GM18858 (cell line): ENCODE measurements around the gene HSP90AB1.

Experiments
- ATAC-seq: cut with Tn5 transposase; IDR thresholded peaks from one replicate; pipeline ENCODE4 v1.9.1; 2021; ENCODE audit not compliant: unreplicated experiment

The HSP90AB1 gene

DNA sequence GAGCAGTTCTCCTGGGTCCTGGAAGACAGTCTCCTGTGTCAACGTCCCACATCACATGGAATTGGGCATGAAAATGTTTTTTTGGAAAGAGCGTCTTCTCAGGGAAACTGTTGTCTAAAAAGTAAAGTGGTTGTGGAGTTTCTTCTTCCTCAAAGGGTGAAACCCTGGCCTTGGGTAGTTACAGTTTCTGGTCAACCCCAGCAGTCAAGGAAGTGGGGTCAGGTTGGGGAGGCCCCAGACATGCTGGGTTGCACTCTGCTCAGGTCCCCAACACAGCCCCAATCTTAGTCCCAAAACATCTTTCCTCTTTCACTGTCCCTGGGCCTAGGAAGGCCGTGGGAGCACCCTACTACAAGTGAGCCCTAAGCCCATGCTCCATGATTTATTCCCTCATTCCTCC lies 19.4 kb downstream of the HSP90AB1 start:
- peak; percentile 31 for ATAC-seq

DNA sequence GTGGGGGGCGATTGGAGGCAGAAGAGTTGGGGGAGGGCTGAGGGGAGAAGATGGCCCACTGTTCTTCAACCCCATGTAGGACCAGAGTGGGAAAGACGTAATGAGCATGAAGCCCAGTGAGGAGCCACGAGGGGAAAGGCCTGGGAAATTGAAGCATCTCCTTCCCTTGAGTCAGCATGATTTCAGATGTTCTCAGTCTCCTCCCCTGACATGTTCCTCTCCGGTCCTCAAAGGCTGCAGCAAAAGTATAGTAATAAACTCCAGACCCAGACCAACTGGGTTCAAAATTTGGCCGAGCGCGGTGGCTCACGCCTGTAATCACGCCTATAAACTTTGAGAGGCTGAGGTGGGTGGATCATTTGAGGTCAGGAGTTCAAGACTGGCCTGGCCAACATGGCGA lies 20.4 kb downstream of the HSP90AB1 start:
- ATAC-seq: no peak

DNA sequence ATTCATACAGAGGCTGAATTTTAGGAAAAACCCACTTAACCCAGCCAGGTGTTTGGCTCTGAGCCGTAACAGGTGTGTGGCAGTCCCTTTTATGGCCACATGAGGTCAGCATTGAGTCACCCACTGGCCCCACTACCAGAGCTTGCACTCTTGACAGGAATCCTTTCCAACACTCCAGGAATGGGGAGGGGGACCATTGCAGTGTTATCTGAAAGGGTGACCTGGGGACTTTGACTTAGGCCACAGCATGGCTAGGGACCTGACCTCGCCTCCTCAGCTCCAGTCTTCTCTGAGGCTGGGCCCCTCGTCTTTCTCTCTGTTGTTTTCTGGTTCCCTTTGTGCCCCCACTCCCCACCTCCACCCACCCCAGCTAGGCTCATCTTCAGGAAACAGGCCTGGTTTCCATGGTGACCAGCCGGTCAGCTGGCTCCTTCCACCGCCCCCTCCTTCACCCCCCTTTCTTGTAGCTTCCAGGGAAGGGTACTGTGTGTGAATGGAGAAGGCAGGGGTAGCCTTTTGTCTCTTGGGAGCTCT lies 21.3 kb downstream of the HSP90AB1 start:
- ATAC-seq: no peak

DNA sequence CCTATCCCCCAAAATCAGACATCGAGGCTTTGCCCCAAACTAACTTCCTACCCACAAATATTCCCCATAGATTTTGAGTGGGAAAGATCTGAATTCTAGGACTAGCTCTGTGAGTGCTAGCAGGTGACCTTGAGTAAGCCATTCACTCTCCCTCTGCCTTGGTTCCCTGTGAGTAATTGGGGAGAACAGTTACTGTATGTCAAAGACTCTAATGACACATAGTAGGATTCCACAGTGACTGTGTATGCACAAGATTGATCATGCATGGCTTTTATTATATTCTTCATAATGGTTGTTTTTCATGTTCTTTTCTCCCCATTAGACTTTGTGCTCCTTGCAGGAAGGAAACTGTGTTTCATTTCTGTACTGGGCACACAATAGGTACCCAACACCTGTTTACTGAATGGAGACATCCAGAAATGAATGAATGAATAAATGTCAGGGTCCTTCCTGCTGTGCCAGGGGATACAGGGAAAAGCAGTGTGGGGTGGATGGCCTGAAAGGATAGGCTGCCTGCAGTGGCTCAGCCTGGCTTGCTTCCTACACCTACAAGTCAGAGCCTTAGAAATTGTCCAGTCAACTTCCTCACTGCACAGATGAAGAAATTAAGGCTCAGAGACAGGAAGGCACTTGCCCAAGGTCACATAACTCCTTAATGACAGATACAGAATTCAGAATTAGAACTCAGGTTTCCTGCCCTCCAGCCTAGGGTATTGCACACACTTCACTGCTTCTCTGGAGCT lies 22.4 kb downstream of the HSP90AB1 start:
- ATAC-seq: no peak

DNA sequence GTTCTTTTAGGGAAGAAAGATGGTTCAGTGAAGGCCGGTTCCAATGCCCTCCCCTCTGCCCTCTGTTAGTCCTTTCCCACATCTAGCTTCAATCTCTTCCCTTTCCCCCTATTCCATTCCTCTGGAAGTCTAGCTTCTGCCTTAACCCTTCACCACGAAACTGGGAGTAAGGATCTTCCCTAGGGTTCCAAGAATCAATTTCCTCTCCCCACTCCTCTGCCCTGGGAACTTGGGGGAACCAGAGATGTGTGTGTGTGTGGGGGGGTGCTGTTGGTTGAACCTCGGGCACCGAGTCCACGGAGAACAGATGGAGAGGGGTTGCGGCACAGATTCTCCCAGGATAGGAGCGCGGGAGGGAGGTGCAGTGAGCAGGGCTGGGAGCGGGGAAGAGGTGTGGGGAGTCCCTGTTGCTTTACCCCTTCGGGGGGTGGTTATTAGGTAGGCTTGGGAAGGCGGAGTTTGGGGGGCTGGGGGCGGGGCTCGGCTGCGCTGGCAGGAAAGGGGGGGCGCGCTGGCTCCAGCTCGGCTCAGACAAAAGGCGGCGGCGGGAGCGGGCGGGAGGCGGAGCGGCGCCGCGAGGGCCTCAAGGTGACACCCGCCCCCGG lies 23.1 kb downstream of the HSP90AB1 start, which contains the start of gene TMEM151B:
TSS of gene TMEM151B (plus strand) at position 530 of the 605 bp plus-strand sequence. CDS start 293 bp downstream, outside the sequence.
- no peak for ATAC-seq

- no peak for ATAC-seq
Measured at GRCh38 chr6:44270526-44271405, 23.9 kb downstream of the HSP90AB1 start.

DNA sequence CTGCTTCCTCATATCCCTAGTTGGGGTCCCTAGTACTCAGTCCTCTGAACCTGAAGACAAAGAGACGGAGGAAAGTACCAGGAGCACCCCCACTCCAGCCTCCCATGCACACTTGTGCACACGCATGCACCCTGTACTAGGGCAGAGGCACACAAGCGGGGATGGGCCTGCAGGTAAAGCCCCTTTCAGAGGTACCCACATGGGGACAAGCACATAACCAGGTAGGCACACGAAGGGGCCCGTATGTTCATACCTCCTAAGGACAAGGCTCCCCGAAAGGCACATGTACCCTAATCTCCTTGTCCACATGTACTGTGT lies 24.5 kb downstream of the HSP90AB1 start:
- no peak for ATAC-seq

GRCh38 chr6:44271914-44272313 lies 25.0 kb downstream of the HSP90AB1 start:
- no peak for ATAC-seq

DNA sequence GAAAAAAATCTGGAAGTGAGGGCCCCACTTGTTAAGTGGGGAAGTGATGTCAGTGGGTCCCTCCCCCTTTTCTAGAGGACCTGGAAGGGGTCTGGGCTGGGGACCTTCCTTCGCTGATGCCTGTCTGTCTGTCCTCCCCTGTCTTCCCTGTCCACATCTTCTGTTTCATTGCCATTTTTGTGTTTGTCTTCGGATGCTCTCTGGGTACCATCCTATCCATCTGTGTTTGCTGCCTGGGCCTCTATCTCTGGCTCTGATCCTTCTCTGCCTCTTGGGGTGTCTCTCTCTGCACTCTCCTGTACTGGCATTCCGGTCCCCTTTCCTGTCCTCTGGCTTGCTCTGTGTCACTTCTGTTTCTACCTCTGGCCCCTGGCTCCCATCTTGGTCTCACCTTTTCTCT lies 25.6 kb downstream of the HSP90AB1 start:
- ATAC-seq: no peak

GRCh38 chr6:44272999-44273566 lies 26.2 kb downstream of the HSP90AB1 start:
- no peak for ATAC-seq

- no peak for ATAC-seq
Measured at GRCh38 chr6:44273617-44274016, 26.7 kb downstream of the HSP90AB1 start.

DNA sequence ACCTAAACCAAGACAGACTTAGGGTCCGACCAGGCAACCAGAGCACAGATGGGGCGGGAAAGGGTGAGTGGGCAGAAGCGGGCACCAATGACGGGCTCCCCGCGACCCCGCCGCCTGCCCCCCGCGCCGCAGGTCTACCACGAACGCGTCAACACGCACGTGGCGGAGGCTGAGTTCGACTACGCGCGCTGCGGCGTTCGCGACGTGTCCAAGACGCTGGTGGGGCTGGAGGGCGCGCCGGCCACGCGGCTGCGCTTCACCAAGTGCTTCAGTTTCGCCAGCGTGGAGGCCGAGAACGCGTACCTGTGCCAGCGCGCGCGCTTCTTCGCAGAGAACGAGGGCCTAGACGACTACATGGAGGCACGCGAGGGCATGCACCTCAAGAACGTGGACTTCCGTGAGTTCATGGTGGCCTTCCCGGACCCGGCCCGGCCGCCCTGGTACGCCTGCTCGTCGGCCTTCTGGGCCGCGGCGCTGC lies 28.4 kb downstream of the HSP90AB1 start:
- no peak for ATAC-seq

DNA sequence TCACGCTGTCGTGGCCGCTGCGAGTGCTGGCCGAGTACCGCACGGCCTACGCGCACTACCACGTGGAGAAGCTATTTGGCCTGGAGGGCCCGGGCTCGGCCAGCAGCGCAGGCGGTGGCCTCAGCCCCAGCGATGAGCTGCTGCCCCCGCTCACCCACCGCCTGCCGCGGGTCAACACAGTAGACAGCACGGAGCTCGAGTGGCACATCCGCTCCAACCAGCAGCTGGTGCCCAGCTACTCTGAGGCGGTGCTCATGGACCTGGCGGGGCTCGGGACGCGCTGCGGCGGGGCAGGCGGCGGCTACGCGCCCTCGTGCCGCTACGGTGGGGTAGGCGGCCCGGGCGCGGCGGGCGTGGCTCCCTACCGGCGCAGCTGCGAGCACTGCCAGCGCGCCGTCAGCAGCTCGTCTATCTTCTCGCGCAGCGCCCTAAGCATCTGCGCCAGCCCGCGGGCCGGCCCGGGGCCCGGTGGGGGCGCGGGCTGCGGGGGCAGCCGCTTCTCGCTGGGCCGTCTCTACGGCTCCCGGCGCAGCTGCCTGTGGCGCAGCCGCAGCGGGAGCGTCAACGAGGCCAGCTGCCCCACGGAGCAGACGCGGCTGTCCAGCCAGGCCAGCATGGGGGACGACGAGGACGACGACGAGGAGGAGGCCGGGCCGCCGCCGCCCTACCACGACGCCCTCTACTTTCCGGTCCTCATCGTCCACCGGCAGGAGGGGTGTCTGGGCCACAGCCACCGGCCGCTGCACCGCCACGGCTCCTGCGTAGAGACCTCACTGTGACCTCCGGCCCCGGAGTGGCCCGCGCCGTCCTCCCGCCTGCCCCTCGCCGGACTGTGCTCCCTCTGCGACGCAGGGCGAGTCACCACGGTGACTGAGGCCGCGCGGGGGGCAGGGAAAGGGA lies 29.1 kb downstream of the HSP90AB1 start:
- no peak for ATAC-seq

DNA sequence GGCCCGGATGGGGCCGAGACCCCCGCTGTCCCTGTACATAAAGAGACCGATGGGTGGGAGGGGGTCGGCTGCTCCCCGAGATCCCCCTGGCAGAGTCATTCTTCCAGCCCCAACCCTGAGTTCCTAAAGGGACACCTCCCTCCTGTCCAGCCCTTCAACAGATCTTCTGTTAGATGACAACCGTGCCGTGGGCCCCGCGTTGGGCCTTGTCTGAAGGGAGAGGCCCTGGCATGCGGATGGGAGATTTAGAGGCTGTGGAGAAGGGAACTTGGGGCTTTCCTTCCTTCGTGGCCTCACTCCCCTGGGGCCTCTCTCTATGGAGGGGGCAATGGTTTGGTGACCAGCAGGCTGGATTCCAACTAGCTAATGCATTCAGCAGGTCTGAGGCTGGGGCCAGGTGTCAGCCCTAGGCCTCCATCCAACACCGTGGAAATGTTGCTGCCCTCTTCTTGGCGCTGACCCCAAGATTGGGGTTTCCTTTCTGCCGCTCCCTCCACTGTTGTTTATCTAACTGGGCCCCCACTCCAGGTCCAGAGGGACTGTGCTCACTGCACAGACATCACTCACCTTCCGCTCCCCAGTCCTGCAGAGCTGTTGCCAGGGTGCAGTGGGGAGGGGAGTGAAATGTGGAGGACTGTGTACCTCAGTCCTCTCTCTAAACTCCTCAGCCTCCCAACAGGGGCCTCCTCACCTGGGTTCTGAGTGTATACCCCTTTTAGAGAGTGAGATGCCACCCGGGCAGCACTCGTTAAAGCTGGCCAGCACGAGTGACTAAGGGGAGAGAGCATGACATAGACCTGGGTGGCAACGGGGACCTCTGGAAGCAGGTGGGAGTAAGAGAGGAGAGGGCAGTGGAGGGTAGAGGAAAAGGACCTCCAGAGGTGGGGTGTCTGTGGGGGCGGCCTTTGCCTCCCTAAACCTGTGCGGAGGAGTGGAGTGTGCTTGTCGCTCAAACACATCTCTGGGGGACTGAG lies 30.1 kb downstream of the HSP90AB1 start:
- no peak for ATAC-seq

- no peak for ATAC-seq
Measured at GRCh38 chr6:44277763-44278162, 30.9 kb downstream of the HSP90AB1 start.

GRCh38 chr6:44278315-44278714 lies 31.4 kb downstream of the HSP90AB1 start:
- ATAC-seq: no peak

DNA sequence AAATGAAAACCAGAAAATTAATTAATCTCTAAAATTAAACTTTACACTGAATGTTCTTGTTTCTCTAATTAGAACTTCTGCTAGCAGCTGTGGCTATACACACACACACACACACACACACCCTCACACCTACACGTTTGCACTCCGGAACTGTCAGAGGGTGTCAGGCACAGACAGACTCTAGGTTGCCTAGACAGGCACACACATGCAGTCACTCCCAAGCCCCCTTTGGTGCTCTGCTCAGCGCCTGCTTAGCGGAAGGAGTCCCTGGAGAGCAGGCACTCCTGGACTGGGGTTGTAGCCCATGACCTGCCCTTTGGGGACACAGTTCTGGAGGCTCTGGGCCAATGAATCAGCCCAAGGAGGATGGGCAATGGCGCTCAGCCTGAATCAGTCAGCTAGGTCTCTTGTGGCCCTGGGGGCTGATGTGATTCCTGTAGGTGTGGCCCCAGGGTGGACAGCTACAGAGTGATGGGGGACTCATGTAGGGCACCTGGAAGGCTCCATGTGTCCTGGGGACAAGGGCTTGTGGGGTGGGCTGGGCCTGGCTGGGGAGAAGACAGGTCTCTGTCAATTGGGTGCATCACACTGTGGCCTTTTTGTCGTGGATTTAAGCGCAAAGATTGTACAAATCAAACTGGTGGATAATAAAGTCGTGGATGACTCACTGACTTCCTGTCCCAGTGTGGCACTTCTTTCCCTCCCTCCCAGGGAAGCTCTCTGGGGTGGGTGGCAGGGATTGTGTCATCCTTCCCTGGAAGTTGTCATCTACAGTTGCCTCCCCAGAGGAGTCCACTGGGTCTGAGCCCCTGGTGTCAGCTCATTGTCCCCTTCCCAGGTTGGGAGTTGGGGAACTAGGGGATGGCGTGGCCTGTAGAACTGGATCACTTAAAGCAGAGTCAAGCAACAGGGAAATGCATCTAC lies 32.1 kb downstream of the HSP90AB1 start:
- no peak for ATAC-seq

DNA sequence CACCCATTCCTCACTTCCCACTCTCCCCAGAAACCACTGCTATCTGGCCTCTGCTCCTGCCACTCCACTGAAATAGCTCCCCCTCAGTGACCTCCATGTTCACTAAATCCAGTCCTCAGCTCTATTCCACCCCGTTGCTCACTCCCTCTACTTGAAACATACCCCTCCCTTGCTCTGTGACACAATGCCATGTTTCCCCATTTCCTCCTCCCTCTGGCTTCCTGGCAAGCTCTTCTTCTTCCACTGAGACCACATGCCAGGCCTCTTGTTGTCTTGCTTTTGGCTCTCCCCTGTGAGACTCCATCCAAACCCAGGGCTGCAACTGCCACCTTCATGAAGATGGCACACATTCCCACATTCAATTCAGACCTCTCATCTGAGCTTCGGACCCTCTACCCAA lies 37.2 kb downstream of the HSP90AB1 start:
- no peak for ATAC-seq
